NCI-H345 treated with DMSO at 0.1 percent for 48 hours (cell line): ENCODE data around the gene ZNF438.
"Not testable (repeated sequence)": the region's sequence is repeated elsewhere in the genome, so short reads cannot be mapped to it uniquely, and the experiment has no call there.

ENCODE experiments used
- DNase-seq: peaks from one replicate; lab custom pipeline; 2025; ENCODE audit not compliant: unreplicated experiment; lab: John Stamatoyannopoulos, UW

The ZNF438 gene

GRCh38 chr10:30990351-30990750 is 41.3 kb downstream of the ZNF438 start:
- DNase-seq = no peak

- DNase-seq = no peak
These were observed 42.7 kb downstream of the ZNF438 start for GRCh38 chr10:30988831-30989435.

- no peak for DNase-seq
These were observed 44.2 kb downstream of the ZNF438 start for GRCh38 chr10:30987463-30987862.

- DNase-seq = no peak
These were observed 45.6 kb downstream of the ZNF438 start for GRCh38 chr10:30986053-30986555.

GRCh38 chr10:30985512-30985911 is 46.2 kb downstream of the ZNF438 start:
- no peak for DNase-seq

- DNase-seq = no peak
These were observed 46.9 kb downstream of the ZNF438 start for GRCh38 chr10:30984563-30985328.

- not testable (repeated sequence) for DNase-seq
These were observed 48.5 kb downstream of the ZNF438 start for GRCh38 chr10:30983209-30983608.

GRCh38 chr10:30980951-30981616 is 50.6 kb downstream of the ZNF438 start:
- DNase-seq = no peak

- DNase-seq = no peak
These were observed 51.7 kb downstream of the ZNF438 start for GRCh38 chr10:30979956-30980355.

GRCh38 chr10:30978843-30979242 is 52.8 kb downstream of the ZNF438 start:
- no peak for DNase-seq

- DNase-seq = no peak
These were observed 54.3 kb downstream of the ZNF438 start for GRCh38 chr10:30977385-30977784.

GRCh38 chr10:30974773-30975415 is 56.8 kb downstream of the ZNF438 start:
- no peak for DNase-seq

- no peak for DNase-seq
These were observed 57.3 kb downstream of the ZNF438 start for GRCh38 chr10:30974355-30974754.

- DNase-seq = no peak
These were observed 57.9 kb downstream of the ZNF438 start for GRCh38 chr10:30973737-30974136.

GRCh38 chr10:30970760-30971460 is 60.8 kb downstream of the ZNF438 start:
- no peak for DNase-seq

GRCh38 chr10:30968711-30969110 is 63.0 kb downstream of the ZNF438 start:
- no peak for DNase-seq

- no peak for DNase-seq
These were observed 63.8 kb downstream of the ZNF438 start for GRCh38 chr10:30967650-30968410.

GRCh38 chr10:30963992-30964930 is 67.4 kb downstream of the ZNF438 start:
- no peak for DNase-seq

- DNase-seq = no peak
These were observed 69.1 kb downstream of the ZNF438 start for GRCh38 chr10:30962522-30962921.
